UCSD-AML1 (cell line): ENCODE data around the gene NEDD8.
A peak's percentile ranks its signal among the peaks of the same experiment; 100 is the strongest.

Experiments used
- DNase-seq: peaks from one replicate; lab custom pipeline; 2025; ENCODE audit not compliant: unreplicated experiment; lab: John Stamatoyannopoulos, UW

The NEDD8 gene

DNA sequence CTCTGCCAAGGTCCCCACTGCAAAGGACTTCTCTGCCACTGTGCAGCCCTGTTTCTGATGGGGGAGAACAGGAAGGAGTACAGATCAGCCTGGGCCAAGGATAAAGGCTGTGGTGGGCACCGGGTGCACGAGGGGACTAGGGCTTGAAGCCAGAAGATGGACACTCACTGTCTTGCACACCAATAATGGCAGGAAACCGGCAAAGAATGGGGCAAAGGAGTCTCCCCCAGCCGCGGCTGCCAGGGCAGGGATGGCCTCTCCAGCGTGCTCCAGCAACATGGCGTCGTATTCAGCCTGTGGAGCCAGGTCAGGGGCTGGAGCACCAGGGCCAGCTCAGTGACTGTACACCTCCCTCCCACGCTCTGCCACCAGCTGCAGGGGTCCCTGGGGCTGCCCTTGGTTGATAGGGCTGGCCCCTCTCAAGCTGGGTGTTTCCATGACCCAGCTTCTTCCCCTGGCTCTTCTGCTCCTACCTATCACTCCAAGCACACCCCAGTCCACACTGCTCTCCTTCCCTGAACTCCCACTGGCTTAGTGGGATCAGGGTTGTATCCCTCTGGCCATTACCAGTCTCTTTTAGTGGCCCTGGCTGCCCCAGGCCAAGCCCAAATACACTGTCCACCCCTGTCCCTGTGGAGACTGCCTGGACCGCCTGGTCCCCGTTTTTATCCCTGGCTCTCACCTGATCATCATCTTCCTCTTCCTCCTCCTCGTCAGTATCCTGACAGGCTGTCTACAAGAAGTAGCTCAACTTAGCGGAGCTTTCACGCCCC is 49.9 kb downstream of the NEDD8 start:
- DNase-seq = no peak

- DNase-seq = no peak
These were observed 50.6 kb downstream of the NEDD8 start for GRCh38 chr14:24181371-24182077.

DNA sequence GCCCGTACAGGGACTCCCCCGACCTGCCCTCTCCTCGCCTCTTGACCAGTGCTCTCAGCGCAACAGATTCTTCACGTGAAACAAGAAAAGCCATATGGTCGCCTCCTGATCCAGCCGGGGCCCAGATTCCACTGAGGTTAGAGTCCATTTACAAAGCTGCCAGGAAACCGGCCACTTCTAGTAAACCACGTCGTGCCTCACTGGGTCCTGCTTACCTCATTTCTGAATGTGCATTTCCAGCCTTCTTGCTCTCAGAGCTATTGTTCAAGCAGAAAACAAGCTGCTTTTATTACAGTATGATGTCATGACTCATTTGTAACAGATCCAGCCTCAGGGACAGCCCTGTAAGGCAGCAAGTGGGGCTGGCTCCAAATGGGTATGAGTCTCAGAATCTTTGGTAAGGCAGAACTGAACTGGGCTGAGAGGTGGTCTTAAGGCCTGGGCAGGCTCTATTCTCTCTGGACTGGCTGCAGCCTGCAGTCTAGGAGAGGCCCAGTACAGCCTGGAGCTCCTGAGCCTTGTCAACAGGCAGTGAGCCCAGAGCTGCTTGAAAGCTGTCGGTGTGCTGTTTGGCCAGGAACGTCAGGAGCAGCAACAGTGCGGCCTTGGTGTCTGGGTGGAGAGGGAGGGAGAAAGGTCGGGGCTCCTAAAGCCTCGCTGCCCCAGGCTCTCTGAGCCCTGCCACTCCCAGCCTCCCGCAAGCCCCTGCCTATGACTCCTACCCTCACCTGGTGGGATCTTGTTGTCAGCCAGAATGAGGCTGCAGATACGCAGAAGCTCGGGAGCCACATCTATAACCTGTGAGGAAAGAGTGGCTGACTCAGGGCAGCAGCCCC is 52.0 kb downstream of the NEDD8 start:
- no peak for DNase-seq

- no peak for DNase-seq
These were observed 52.7 kb downstream of the NEDD8 start for GRCh38 chr14:24179294-24179960.

- DNase-seq = no peak
These were observed 53.6 kb downstream of the NEDD8 start for GRCh38 chr14:24178399-24179178.

GRCh38 chr14:24177891-24178290 is 54.3 kb downstream of the NEDD8 start:
- no peak for DNase-seq

GRCh38 chr14:24177041-24177825 is 54.9 kb downstream of the NEDD8 start:
- DNase-seq = no peak

DNA sequence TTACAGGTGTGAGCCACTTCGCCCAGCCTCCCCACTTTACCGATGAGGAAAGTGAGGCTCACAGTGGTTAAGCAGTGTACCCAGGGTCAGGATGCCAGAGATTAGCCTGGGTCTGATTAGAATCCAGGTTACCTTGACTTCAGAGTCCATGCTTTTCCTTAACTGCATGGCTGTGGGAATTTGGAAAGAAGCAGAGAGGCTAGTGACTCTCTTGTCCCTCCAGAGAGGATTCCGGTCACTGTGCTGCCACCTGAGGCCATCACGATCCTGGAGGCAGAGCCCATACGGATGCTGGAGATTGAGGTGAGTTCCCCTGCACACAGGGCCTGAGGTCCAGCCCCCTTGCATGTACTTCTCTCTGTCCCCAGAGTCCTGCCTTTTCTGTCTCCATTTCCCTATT is 55.6 kb downstream of the NEDD8 start:
- DNase-seq = no peak

GRCh38 chr14:24172871-24173281 is 59.3 kb downstream of the NEDD8 start:
- DNase-seq = no peak

GRCh38 chr14:24172261-24172860 is 59.8 kb downstream of the NEDD8 start:
- no peak for DNase-seq

DNA sequence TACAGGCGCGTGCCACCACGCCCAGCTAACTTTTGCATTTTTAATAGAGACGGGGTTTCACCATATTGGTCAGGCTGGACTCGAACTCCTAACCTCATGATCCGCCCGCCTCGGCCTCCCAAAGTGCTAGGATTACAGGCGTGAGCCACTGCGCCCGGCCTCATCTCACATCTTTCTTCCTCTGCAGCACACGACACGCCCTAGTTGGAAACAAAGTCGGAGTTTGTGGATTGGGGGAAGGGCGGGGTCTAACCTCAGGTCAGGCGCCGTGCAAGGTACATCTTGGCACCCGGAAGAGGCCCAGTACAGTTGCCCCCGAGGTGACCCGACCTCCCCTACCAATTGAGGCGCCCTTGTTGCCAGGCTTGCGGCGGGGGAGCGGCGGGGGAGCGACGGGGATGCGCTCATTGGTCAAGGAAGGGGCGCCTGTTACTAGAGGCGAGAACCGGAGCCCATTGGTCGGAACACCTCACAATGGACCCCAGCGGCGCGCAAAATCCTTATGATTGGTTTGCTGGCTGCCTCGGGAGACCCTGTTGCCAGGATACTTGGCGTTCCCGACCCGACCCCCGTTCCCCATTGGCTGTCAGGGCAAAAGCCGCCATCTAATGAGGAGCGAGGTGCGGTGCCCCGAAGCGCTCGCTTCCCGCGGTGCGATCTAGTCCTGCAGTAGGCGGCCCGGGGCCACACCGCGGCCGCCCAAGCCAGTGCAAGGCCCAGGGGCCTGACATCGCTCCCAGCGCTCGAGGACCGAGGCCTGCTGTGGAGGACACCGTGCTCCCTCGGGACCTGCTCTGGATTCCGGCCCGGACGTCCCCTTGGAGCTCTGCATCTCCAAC is 60.5 kb downstream of the NEDD8 start, which contains the start of gene REC8:
TSS of gene REC8 (plus strand) at position 659 of the 839 bp plus-strand sequence. CDS start 473 bp downstream, outside the sequence.
- DNase-seq = no peak

DNA sequence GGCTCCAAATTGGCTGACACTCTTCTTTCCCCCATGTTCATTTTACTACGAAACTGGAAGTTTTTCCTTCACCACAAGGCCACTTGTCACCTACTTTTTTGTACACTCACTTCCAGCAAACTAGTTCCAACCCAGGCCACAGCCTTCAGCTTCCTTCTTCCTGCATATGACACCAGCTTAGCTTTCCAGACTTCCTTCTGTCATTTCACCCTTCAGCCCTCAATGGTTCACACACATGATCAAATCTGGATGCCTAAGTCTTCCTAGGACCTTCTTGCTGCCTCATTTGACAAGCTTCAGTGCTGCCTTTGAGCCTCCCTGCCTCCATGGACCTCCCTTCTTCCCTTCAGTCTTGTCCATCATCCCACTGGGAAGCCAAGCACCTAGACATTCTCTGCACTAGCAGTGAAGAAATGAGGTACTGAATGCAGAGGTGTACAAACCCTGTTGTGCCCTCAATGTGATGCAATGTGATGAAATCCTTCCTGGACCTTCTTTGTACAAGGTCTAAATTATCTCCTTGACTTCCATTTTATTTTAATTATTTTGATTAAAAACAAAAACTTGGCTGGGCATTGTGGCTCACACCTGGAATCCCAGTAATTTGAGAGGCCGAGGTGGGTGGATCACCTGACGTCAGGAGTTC is 64.6 kb downstream of the NEDD8 start:
- peak; percentile 26 for DNase-seq
